ENCODE data around the gene NKD1. TPM values are rescaled to one million over a fixed set of nuclear protein-coding genes. Genes with fewer than 3 reads are reported as not detected.

Gene NKD1
- total RNA-seq, 2 experiments from 2014 or later, result 0.04 to 0.06 TPM

GRCh38 chr16:50610331-50611262 lies 62.4 kb downstream of the NKD1 start:
- Histone ChIP-seq H4K20me1 (ENCODE audit: insufficient read depth, low read length) (no peaks in the 10 kb centered on the region), H3K4me1 (ENCODE audit: insufficient read depth, low read length, poor library complexity, severe bottlenecking) (no peaks in the 10 kb centered on the region), H3K36me3 (ENCODE audit: insufficient read depth, low read length) (no peaks in the 10 kb centered on the region), H3K9me3 (ENCODE audit: low read length) (no peaks in the 10 kb centered on the region), H3K27ac (ENCODE audit: low read depth, low read length, poor library complexity, severe bottlenecking) (no peak overlapping the region), H3K79me2 (ENCODE audit: insufficient read depth, low read depth, low read length) (no peaks in the 10 kb centered on the region), H3K9me2 (ENCODE audit: insufficient read depth, low read length) (no peaks in the 10 kb centered on the region), H2AFZ (ENCODE audit: low read length) (no peak overlapping the region), H3K4me3 (ENCODE audit: low read depth, low read length, poor library complexity, severe bottlenecking) (no peak overlapping the region), H3K4me2 (ENCODE audit: low read length) (no peak overlapping the region)
- intact Hi-C loops (cut with micrococcal nuclease; ENCODE audit: unreplicated experiment), result no loop called here
- no peak for DNase-seq (ENCODE audit: low spot score)
- CTCF ChIA-PET (ENCODE audit: unreplicated experiment), result no interaction called here
- POLR2A ChIA-PET, result interaction anchor here (0.5 kb wide), 1 partner anchor 91 kb away, joined by 3 read pairs; no protein-coding TSS in a partner anchor
- BruUV-seq (replicated peaks), result no TSS peak
- TF ChIP-seq EZH2phosphoT487 (IDR thresholded peaks at IDR 0.05; ENCODE audit: borderline replicate concordance, low read depth, low read length), result no peak
- TF ChIP-seq CTCF (conservative IDR thresholded peaks at IDR 0.05; ENCODE audit: low read length), result no peak

GRCh38 chr16:50611332-50611934 lies 63.2 kb downstream of the NKD1 start:
- BruUV-seq (replicated peaks), result no TSS peak

More at GRCh38 chr16:50611332-50611934, 63.2 kb downstream of the NKD1 start:
- H3K4me2 ChIP-seq (ENCODE audit: low read length), result no peak overlapping the region
- intact Hi-C loops (cut with micrococcal nuclease; ENCODE audit: unreplicated experiment), result no loop called here
- POLR2A ChIA-PET, result interaction anchor here (0.5 to 0.6 kb wide), 2 partner anchors 91 to 381 kb away, joined by 3 read pairs; no protein-coding TSS in a partner anchor
- H3K9me2 ChIP-seq (ENCODE audit: insufficient read depth, low read length), result no peaks in the 10 kb centered on the region
- no peaks in the 10 kb centered on the region for H3K79me2 ChIP-seq (ENCODE audit: insufficient read depth, low read depth, low read length)
- H3K27ac ChIP-seq (ENCODE audit: low read depth, low read length, poor library complexity, severe bottlenecking), result no peak overlapping the region
- no peak for TF ChIP-seq EZH2phosphoT487 (IDR thresholded peaks at IDR 0.05; ENCODE audit: borderline replicate concordance, low read depth, low read length)
- no peak for TF ChIP-seq CTCF (conservative IDR thresholded peaks at IDR 0.05; ENCODE audit: low read length)
- H3K4me3 ChIP-seq (ENCODE audit: low read depth, low read length, poor library complexity, severe bottlenecking), result no peak overlapping the region
- CTCF ChIA-PET (ENCODE audit: unreplicated experiment), result no interaction called here
- H4K20me1 ChIP-seq (ENCODE audit: insufficient read depth, low read length), result no peaks in the 10 kb centered on the region
- no peaks in the 10 kb centered on the region for H3K36me3 ChIP-seq (ENCODE audit: insufficient read depth, low read length)
- H2AFZ ChIP-seq (ENCODE audit: low read length), result no peak overlapping the region
- H3K4me1 ChIP-seq (ENCODE audit: insufficient read depth, low read length, poor library complexity, severe bottlenecking), result no peaks in the 10 kb centered on the region
- DNase-seq (ENCODE audit: low spot score), result no peak
- no peaks in the 10 kb centered on the region for H3K9me3 ChIP-seq (ENCODE audit: low read length)
